Fibroblast of lung (primary cell): ENCODE measurements around the gene TSSK6. TPM values are rescaled to one million over a fixed set of nuclear protein-coding genes. Genes with fewer than 3 reads are reported as not detected.

Experiments used
- DNase-seq, 2 donors: peaks; one replicate each; pipeline versions ENCODE4 v3.0.0 to v3.0.0-alpha.2; 2010; ENCODE audit warnings: low read depth in 2 of 2
- H2AFZ ChIP-seq: 2 replicates; pipeline ENCODE4 v1.5.1; 2012; ENCODE audit warnings: low read length, control low read depth, inconsistent platforms
- H3K27ac ChIP-seq: 2 replicates; pipeline ENCODE4 v1.5.1; 2011; ENCODE audit warnings: low read length, control low read depth; ENCODE audit not compliant: insufficient read depth
- H3K27me3 ChIP-seq: 2 replicates; pipeline ENCODE4 v1.5.1; 2011; ENCODE audit warnings: mild to moderate bottlenecking, low read length; ENCODE audit not compliant: control insufficient read depth, insufficient read depth
- H3K36me3 ChIP-seq: 2 replicates; pipeline ENCODE4 v1.5.1; 2011; ENCODE audit warnings: low read length; ENCODE audit not compliant: control insufficient read depth, insufficient read depth
- H3K4me1 ChIP-seq: 2 replicates; pipeline ENCODE4 v1.5.1; 2011; ENCODE audit warnings: low read length; ENCODE audit not compliant: control insufficient read depth, insufficient read depth; ENCODE audit errors: extremely low read depth
- H3K4me2 ChIP-seq: 2 replicates; pipeline ENCODE4 v1.5.1; 2011; ENCODE audit warnings: low read length, control low read depth; ENCODE audit not compliant: insufficient read depth; ENCODE audit errors: extremely low read depth
- H3K4me3 ChIP-seq, 4 experiments: fragments of 200-600 bp in 1 of 4; sonication (generic) in 1 of 4; replicated peaks in 1 of 4; 2 replicates each; pipeline ENCODE4 v1.5.1; 2011 to 2016; ENCODE audit warnings: low read length in 4 of 4, low read depth in 3 of 4, mild to moderate bottlenecking in 3 of 4, control low read depth in 2 of 4, inconsistent platforms in 1 of 4, mixed read lengths in 1 of 4; ENCODE audit not compliant: insufficient read depth in 1 of 4; ENCODE audit errors: control extremely low read depth in 1 of 4
- H3K79me2 ChIP-seq: 2 replicates; pipeline ENCODE4 v1.5.1; 2012; ENCODE audit warnings: mild to moderate bottlenecking, low read length, inconsistent platforms; ENCODE audit not compliant: control insufficient read depth, insufficient read depth
- H3K9ac ChIP-seq: 2 replicates; pipeline ENCODE4 v1.5.1; 2011; ENCODE audit warnings: mild to moderate bottlenecking, low read length, control low read depth; ENCODE audit not compliant: insufficient read depth
- H3K9me3 ChIP-seq: 2 replicates; pipeline ENCODE4 v1.5.1; 2012; ENCODE audit warnings: low read depth, low read length; ENCODE audit not compliant: control insufficient read depth, insufficient read depth
- H4K20me1 ChIP-seq: 2 replicates; pipeline ENCODE4 v1.5.1; 2011; ENCODE audit warnings: low read length; ENCODE audit not compliant: control insufficient read depth, insufficient read depth; ENCODE audit errors: extremely low read depth
- CTCF ChIP-seq, 2 donors: IDR thresholded peaks in 1 of 2; conservative IDR thresholded peaks in 1 of 2; 1 replicate in 1 of 2; 2 replicates in 1 of 2; pipeline ENCODE4 v1.5.1; 2011 to 2012; ENCODE audit warnings: low read length in 2 of 2, control low read depth in 1 of 2, inconsistent platforms in 1 of 2, low read depth in 1 of 2, mild to moderate bottlenecking in 1 of 2
- EZH2 ChIP-seq: IDR thresholded peaks from 2 replicates; pipeline ENCODE4 v1.5.1; 2012; ENCODE audit warnings: low read length, control low read depth, mild to moderate bottlenecking; ENCODE audit errors: missing control alignments
- polyA minus RNA-seq: library from RNA; depleted of rRNA, polyadenylated mRNA; stranded (reverse); fragments of >200 nt; gene quantifications from 2 replicates; pipeline ENCODE4 v1.2.3, GENCODE V29; 2011; ENCODE audit warnings: low replicate concordance
- polyA plus RNA-seq, 2 donors: library from polyadenylated mRNA; depleted of rRNA in 1 of 2; stranded (reverse) in 1 of 2; unstranded in 1 of 2; fragments of >200 nt; gene quantifications; 2 replicates each; pipeline ENCODE4 v1.2.1, GENCODE V29; 2011 to 2012; ENCODE audit warnings: missing spikeins in 1 of 2
- total RNA-seq: library from RNA; depleted of rRNA; stranded (reverse); fragments of >200 nt; gene quantifications from 2 replicates; pipeline ENCODE4 v1.2.1, GENCODE V29; 2014

TSSK6 gene
- total RNA-seq (3.1 and 5.8 TPM in 2 replicates), polyA plus RNA-seq (0.32 and 0.47 TPM in 2 replicates), polyA minus RNA-seq (0.27 TPM in 1 of 2 replicates, not detected in the other)
- 0.92 and 0.96 TPM in 2 replicates for polyA plus RNA-seq (2012)

- Histone ChIP-seq H4K20me1 (no peaks in the 10 kb centered on the region), H3K79me2 (peaks cover 20% of the 10 kb centered on the region), H3K9me3 (no peaks in the 10 kb centered on the region), H3K9ac (peak within 1 kb of the TSS; percentile 72), H3K27ac (peak within 1 kb of the TSS; percentile 80), H3K4me3 (peak within 1 kb of the TSS; percentile 42 to 98 (median 75)), H3K4me2 (peak within 1 kb of the TSS; percentile 93), H3K36me3 (peaks cover 2% of the 10 kb centered on the region), H2AFZ (peak within 1 kb of the TSS; percentile 84), H3K27me3 (no peaks in the 10 kb centered on the region), H3K4me1 (no peaks in the 10 kb centered on the region)
- TF ChIP-seq CTCF (conservative IDR thresholded peaks at IDR 0.05 in 1 of 2, IDR thresholded peaks at IDR 0.05 in 1 of 2; ENCODE audit: low read depth in 1 of 2, low read length in 2 of 2) (no peak), EZH2 (no peak)
- DNase-seq: no peak
Measured at GRCh38 chr19:19514881-19515641, at the start of gene TSSK6. Gene TSSK6, minus strand, starts transcription at chr19:19515548. Its CDS starts 121 bp downstream, at chr19:19515427.

GRCh38 chr19:19563348-19563848, 48.0 kb upstream of the TSSK6 start:
- H3K4me2 ChIP-seq: no peak overlapping the region
- H3K4me1 ChIP-seq: no peaks in the 10 kb centered on the region
- no peaks in the 10 kb centered on the region for H3K79me2 ChIP-seq
- H4K20me1 ChIP-seq: no peaks in the 10 kb centered on the region
- H3K9me3 ChIP-seq: no peaks in the 10 kb centered on the region
- no peak for DNase-seq
- no peak overlapping the region for H3K9ac ChIP-seq
- H3K27ac ChIP-seq: no peak overlapping the region
- H3K36me3 ChIP-seq: no peaks in the 10 kb centered on the region
- no peaks in the 10 kb centered on the region for H3K27me3 ChIP-seq
- TF ChIP-seq CTCF (conservative IDR thresholded peaks at IDR 0.05 in 1 of 2, IDR thresholded peaks at IDR 0.05 in 1 of 2; ENCODE audit: low read depth in 1 of 2, low read length in 2 of 2) (no peak), EZH2 (no peak)
- H3K4me3 ChIP-seq: no peak overlapping the region
- H2AFZ ChIP-seq: no peak overlapping the region

GRCh38 chr19:19562665-19563347, 47.5 kb upstream of the TSSK6 start:
- Histone ChIP-seq H3K9me3 (no peaks in the 10 kb centered on the region), H2AFZ (no peak overlapping the region), H3K9ac (no peak overlapping the region), H3K4me2 (no peak overlapping the region), H3K27me3 (no peaks in the 10 kb centered on the region), H3K4me1 (no peaks in the 10 kb centered on the region), H3K79me2 (no peaks in the 10 kb centered on the region), H3K4me3 (no peak overlapping the region), H3K36me3 (no peaks in the 10 kb centered on the region), H4K20me1 (no peaks in the 10 kb centered on the region), H3K27ac (no peak overlapping the region)
- TF ChIP-seq EZH2 (no peak), CTCF (conservative IDR thresholded peaks at IDR 0.05 in 1 of 2, IDR thresholded peaks at IDR 0.05 in 1 of 2; ENCODE audit: low read depth in 1 of 2, low read length in 2 of 2) (no peak)
- no peak for DNase-seq
